ENCODE measurements around the gene IGF1. TPM values are rescaled to one million over a fixed set of nuclear protein-coding genes. Genes with fewer than 3 reads are reported as not detected.
"Not testable (repeated sequence)": the region's sequence is repeated elsewhere in the genome, so short reads cannot be mapped to it uniquely, and the experiment has no call there.

IGF1 gene
- total RNA-seq, 5 donors from 2014 or later (not counting 1 experiment from before 2014, with no cell fraction given), result 0.26 to 0.32 TPM; not detected in 3

DNA sequence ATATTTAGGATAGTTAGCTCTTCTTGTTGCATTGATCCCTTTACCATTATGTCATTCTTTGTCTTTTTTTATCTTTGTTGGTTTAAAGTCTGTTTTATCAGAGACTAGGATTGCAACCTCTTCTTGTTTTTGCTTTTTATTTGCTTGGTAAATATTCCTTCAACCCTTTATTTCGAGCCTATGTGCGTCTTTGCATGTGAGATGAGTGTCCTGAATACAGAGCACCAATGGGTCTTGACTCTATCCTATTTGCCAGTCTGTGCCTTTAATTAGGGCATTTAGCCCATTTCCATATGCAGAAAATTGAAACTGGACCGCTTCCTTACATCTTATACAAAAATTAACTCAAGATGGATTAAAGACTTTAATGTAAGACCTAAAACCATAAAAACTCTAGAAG, 32.9 kb downstream of the IGF1 start:
- no CpG with 5 or more reads among the region's 3 CpGs for WGBS (ENCODE audit: insufficient coverage)
- H3K27me3 ChIP-seq (replicated peaks in 1 of 2; ENCODE audit: control insufficient read depth in 2 of 2, extremely low read depth in 1 of 2, insufficient read depth in 2 of 2, low read length in 1 of 2); CTCF ChIA-PET; POLR2A ChIA-PET; H3K9me3 Mint-ChIP-seq; H3K36me3 Mint-ChIP-seq; H3K27ac ChIP-seq (ENCODE audit: low read length); ATAC-seq (replicated peaks in 1 of 4); H3K4me1 Mint-ChIP-seq; H3K36me3 ChIP-seq (ENCODE audit: control insufficient read depth in 2 of 2, extremely low read depth in 1 of 2, insufficient read depth in 1 of 2, low read length in 1 of 2); H3K4me3 Mint-ChIP-seq; H3K4me1 ChIP-seq (ENCODE audit: control insufficient read depth in 1 of 2, extremely low read depth in 1 of 2, insufficient read depth in 2 of 2, low read length in 2 of 2); DNase-seq; H3K9me3 ChIP-seq; H3K4me3 ChIP-seq (ENCODE audit: control insufficient read depth in 1 of 2, extremely low read depth in 1 of 2, low read length in 1 of 2); H3K27ac Mint-ChIP-seq: not testable (repeated sequence)
- H3K27me3 Mint-ChIP-seq, result peaks cover 1 to 13% of the 10 kb centered on the region in 2 donors

DNA sequence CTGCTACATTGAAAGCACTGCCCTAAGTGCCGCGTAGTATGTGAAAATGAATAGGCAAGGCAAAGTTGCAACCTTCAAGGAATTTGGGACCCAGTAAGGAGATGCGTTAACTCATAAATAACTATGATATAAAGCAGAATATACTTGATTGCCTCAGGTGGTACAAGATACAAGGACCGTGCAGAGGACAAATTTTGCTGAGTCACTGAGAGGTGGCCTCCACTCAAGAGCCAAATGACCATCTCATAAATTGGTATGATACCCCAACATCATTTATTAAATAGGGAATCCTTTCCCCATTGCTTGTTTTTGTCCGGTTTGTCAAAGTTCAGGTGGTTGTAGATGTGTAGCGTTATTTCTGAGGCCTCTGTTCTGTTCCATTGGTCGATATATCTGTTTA, 35.7 kb downstream of the IGF1 start:
- peaks cover 0 to 6% of the 10 kb centered on the region in 2 experiments for H3K27me3 ChIP-seq (replicated peaks in 1 of 2; ENCODE audit: control insufficient read depth in 2 of 2, extremely low read depth in 1 of 2, insufficient read depth in 2 of 2, low read length in 1 of 2)
- Mint-ChIP-seq H3K4me3 (no peak overlapping the region), H3K27me3 (peaks cover 3 to 15% of the 10 kb centered on the region in 2 donors), H3K36me3 (no peaks in the 10 kb centered on the region), H3K27ac (no peak overlapping the region), H3K9me3 (peaks cover 0 to 4% (median 4%) of the 10 kb centered on the region in 3 donors), H3K4me1 (no peaks in the 10 kb centered on the region)
- H3K9me3 ChIP-seq, result no peaks in the 10 kb centered on the region
- DNase-seq (no peak), ATAC-seq (replicated peaks in 1 of 4) (no peak)
- H3K36me3 ChIP-seq (ENCODE audit: control insufficient read depth in 2 of 2, extremely low read depth in 1 of 2, insufficient read depth in 1 of 2, low read length in 1 of 2), result no peaks in the 10 kb centered on the region
- POLR2A ChIA-PET, result no interaction called here
- no peaks in the 10 kb centered on the region for H3K4me1 ChIP-seq (ENCODE audit: control insufficient read depth in 1 of 2, extremely low read depth in 1 of 2, insufficient read depth in 2 of 2, low read length in 2 of 2)
- no peak overlapping the region for H3K27ac ChIP-seq (ENCODE audit: low read length)
- WGBS (ENCODE audit: insufficient coverage), result 78% methylated on average over 2 of the region's 7 CpGs
- CTCF ChIA-PET, result no interaction called here
- no peak overlapping the region for H3K4me3 ChIP-seq (ENCODE audit: control insufficient read depth in 1 of 2, extremely low read depth in 1 of 2, low read length in 1 of 2)

DNA sequence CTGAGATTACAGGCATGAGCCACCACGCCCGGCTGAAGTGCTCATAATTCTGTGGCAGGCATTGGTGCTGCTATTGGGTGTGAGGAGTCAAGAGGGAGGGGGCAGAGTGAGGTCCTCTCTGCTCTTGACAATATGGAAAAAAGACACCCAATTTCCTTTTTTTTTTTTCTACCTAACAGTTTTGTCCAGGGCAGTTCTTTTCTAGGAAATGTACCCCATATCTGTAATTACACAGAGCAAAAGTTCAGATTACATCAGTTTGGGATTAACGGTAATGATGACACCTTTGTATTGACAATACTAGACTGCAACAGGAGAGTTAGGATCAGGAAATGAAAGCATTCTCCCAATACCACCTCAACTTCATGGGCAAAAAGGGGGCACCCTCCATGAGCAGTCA, 36.3 kb downstream of the IGF1 start:
- POLR2A ChIA-PET, result no interaction called here
- Histone ChIP-seq H3K27ac (ENCODE audit: low read length) (no peak overlapping the region), H3K9me3 (no peaks in the 10 kb centered on the region), H3K4me1 (ENCODE audit: control insufficient read depth in 1 of 2, extremely low read depth in 1 of 2, insufficient read depth in 2 of 2, low read length in 2 of 2) (no peaks in the 10 kb centered on the region), H3K27me3 (replicated peaks in 1 of 2; ENCODE audit: control insufficient read depth in 2 of 2, extremely low read depth in 1 of 2, insufficient read depth in 2 of 2, low read length in 1 of 2) (peaks cover 0 to 6% of the 10 kb centered on the region in 2 experiments), H3K36me3 (ENCODE audit: control insufficient read depth in 2 of 2, extremely low read depth in 1 of 2, insufficient read depth in 1 of 2, low read length in 1 of 2) (no peaks in the 10 kb centered on the region), H3K4me3 (ENCODE audit: control insufficient read depth in 1 of 2, extremely low read depth in 1 of 2, low read length in 1 of 2) (no peak overlapping the region)
- Mint-ChIP-seq H3K4me3 (no peak overlapping the region), H3K9me3 (peaks cover 0 to 6% (median 4%) of the 10 kb centered on the region in 3 donors), H3K27ac (no peak overlapping the region), H3K27me3 (peaks cover 4 to 15% of the 10 kb centered on the region in 2 donors), H3K4me1 (no peaks in the 10 kb centered on the region), H3K36me3 (no peaks in the 10 kb centered on the region)
- no CpG with 5 or more reads among the region's 3 CpGs for WGBS (ENCODE audit: insufficient coverage)
- DNase-seq (no peak), ATAC-seq (replicated peaks in 1 of 4) (no peak)
- CTCF ChIA-PET, result no interaction called here

DNA sequence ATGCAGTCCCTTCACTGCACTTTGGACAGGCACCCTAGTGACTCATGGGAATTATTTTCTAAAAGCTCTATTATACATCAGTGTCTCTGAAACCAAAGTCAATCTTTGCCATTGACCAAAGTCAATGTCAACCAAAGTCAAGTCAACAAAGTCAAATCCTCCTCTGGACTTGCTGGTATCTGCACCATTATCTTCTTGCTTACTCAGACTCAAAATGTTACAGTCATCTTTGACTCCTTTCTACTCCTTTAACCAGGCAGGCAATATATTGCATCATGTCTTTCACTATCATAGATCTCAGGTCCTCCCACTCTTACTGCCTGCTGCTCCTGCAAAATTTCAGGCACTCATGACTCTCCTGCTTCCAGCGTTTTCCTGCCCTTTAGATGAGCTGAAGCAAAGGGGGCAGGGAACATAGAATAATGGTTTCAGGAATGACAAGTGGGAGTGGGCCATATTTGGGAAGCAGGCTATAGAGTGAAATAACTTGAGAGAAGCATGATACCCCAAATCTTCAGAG, 39.2 kb downstream of the IGF1 start:
- Histone ChIP-seq H3K36me3 (ENCODE audit: control insufficient read depth in 2 of 2, extremely low read depth in 1 of 2, insufficient read depth in 1 of 2, low read length in 1 of 2) (no peaks in the 10 kb centered on the region), H3K9me3 (no peaks in the 10 kb centered on the region), H3K4me1 (ENCODE audit: control insufficient read depth in 1 of 2, extremely low read depth in 1 of 2, insufficient read depth in 2 of 2, low read length in 2 of 2) (no peaks in the 10 kb centered on the region), H3K27ac (ENCODE audit: low read length) (no peak overlapping the region), H3K4me3 (ENCODE audit: control insufficient read depth in 1 of 2, extremely low read depth in 1 of 2, low read length in 1 of 2) (no peak overlapping the region), H3K27me3 (replicated peaks in 1 of 2; ENCODE audit: control insufficient read depth in 2 of 2, extremely low read depth in 1 of 2, insufficient read depth in 2 of 2, low read length in 1 of 2) (peaks cover 0 to 6% of the 10 kb centered on the region in 2 experiments)
- Mint-ChIP-seq H3K9me3 (peaks cover 0 to 4% (median 0%) of the 10 kb centered on the region in 3 donors), H3K4me3 (no peak overlapping the region), H3K36me3 (no peaks in the 10 kb centered on the region), H3K27me3 (peaks cover 3% of the 10 kb centered on the region in 2 donors), H3K4me1 (no peaks in the 10 kb centered on the region), H3K27ac (no peak overlapping the region)
- ChIA-PET POLR2A (no interaction called here), CTCF (no interaction called here)
- ATAC-seq (replicated peaks in 1 of 4), result no peak
- no CpG with 5 or more reads among the region's 1 CpG for WGBS (ENCODE audit: insufficient coverage)
- no peak for DNase-seq

DNA sequence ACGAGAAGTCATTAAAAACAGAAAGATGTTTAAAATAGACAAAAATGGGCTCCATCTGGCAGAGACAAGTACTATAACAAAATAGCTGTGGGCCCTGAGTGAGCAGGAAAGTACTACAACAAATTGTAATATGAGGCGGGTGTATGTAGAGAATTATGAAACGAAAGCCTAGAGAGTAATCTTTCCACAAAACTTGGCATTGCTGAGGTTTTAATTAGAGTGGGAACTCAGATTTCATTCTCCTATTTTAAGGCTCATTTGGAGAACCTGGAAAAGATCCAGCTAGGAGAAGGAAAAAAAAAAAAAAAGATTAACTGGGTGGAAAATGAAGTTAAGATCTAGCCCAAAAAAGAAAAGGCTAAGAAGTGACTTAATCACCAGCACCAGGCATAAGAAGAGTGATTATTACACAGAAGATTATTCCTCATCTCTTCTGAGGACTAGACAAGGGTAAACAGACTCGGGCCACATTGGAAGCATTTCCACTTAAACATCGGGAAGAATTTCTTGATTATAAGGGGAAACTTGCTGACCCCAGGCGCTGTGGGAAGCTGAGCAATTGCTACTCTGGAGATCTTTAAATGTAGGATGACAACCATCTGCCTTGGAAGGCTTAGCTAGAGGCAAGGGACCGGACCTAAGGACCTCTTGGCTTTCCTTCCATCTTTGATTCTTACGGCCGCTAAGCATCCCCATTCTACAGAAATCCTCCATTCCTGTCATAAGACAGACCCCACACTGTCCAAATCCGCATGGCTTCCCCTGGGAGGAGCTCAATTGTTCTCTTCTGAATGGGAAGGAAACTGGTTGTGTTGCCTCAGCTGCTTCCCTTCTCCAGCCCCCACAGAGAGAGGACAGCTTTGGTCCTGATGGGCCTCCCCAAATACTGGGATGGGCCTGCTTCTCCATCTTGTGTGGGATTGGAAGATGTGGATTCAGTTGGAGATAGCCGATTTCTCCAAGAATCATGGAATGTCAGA, 40.6 kb downstream of the IGF1 start:
- peaks cover 0 to 6% of the 10 kb centered on the region in 2 experiments for H3K27me3 ChIP-seq (replicated peaks in 1 of 2; ENCODE audit: control insufficient read depth in 2 of 2, extremely low read depth in 1 of 2, insufficient read depth in 2 of 2, low read length in 1 of 2)
- WGBS (ENCODE audit: insufficient coverage), result 71% methylated on average over 6 of the region's 11 CpGs
- no peak overlapping the region for H3K4me3 ChIP-seq (ENCODE audit: control insufficient read depth in 1 of 2, extremely low read depth in 1 of 2, low read length in 1 of 2)
- H3K4me1 ChIP-seq (ENCODE audit: control insufficient read depth in 1 of 2, extremely low read depth in 1 of 2, insufficient read depth in 2 of 2, low read length in 2 of 2), result no peaks in the 10 kb centered on the region
- H3K27ac ChIP-seq (ENCODE audit: low read length), result no peak overlapping the region
- no peak for DNase-seq
- peaks cover 3% of the 10 kb centered on the region in 2 donors for H3K27me3 Mint-ChIP-seq
- H3K36me3 Mint-ChIP-seq, result no peaks in the 10 kb centered on the region
- ATAC-seq (replicated peaks in 1 of 4), result no peak
- no peak overlapping the region for H3K4me3 Mint-ChIP-seq
- H3K9me3 Mint-ChIP-seq, result peaks cover 0 to 4% (median 0%) of the 10 kb centered on the region in 3 donors
- ChIA-PET POLR2A (no interaction called here), CTCF (no interaction called here)
- no peaks in the 10 kb centered on the region for H3K36me3 ChIP-seq (ENCODE audit: control insufficient read depth in 2 of 2, extremely low read depth in 1 of 2, insufficient read depth in 1 of 2, low read length in 1 of 2)
- H3K9me3 ChIP-seq, result no peaks in the 10 kb centered on the region
- peak overlapping the region in 1 of 2 donors; percentile 6 for H3K27ac Mint-ChIP-seq
- H3K4me1 Mint-ChIP-seq, result no peaks in the 10 kb centered on the region

DNA sequence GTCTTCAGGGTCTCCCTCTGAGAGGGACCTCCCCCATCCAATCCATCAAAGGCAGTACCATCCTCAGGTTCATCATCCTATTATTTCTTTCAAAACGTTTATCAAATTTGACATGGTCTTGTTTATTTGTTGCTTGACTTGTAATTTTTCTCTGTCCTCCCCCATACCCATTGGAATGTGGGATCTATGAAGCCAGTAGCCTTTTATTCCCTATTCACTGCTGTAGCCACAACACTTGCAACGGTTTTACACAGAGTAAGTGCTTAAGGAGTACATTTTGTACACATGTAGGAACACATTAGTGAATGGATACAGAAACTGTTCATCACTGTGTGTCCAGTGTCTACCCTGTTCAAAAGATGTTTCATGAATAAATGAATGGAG, 41.5 kb downstream of the IGF1 start:
- ATAC-seq (replicated peaks in 1 of 4), result no peak
- WGBS (ENCODE audit: insufficient coverage), result no CpG with 5 or more reads among the region's 2 CpGs

More for the DNA sequence above, 41.5 kb downstream of the IGF1 start:
- Mint-ChIP-seq H3K27me3 (peaks cover 3% of the 10 kb centered on the region in 2 donors), H3K9me3 (peaks cover 0 to 4% (median 0%) of the 10 kb centered on the region in 3 donors), H3K4me1 (no peaks in the 10 kb centered on the region), H3K4me3 (no peak overlapping the region), H3K27ac (no peak overlapping the region), H3K36me3 (no peaks in the 10 kb centered on the region)
- ChIA-PET POLR2A (no interaction called here), CTCF (no interaction called here)
- Histone ChIP-seq H3K36me3 (ENCODE audit: control insufficient read depth in 2 of 2, extremely low read depth in 1 of 2, insufficient read depth in 1 of 2, low read length in 1 of 2) (no peaks in the 10 kb centered on the region), H3K27me3 (replicated peaks in 1 of 2; ENCODE audit: control insufficient read depth in 2 of 2, extremely low read depth in 1 of 2, insufficient read depth in 2 of 2, low read length in 1 of 2) (peaks cover 0 to 6% of the 10 kb centered on the region in 2 experiments), H3K9me3 (no peaks in the 10 kb centered on the region), H3K4me3 (ENCODE audit: control insufficient read depth in 1 of 2, extremely low read depth in 1 of 2, low read length in 1 of 2) (no peak overlapping the region), H3K27ac (ENCODE audit: low read length) (no peak overlapping the region), H3K4me1 (ENCODE audit: control insufficient read depth in 1 of 2, extremely low read depth in 1 of 2, insufficient read depth in 2 of 2, low read length in 2 of 2) (no peaks in the 10 kb centered on the region)
- DNase-seq, result no peak
